Islet of Langerhans (tissue), 1 donor: ENCODE data around the gene SLC4A2.
"Not testable (repeated sequence)": the region's sequence is repeated elsewhere in the genome, so short reads cannot be mapped to it uniquely, and the experiment has no call there.

Experiments
- FAIRE-seq: peaks from one replicate; lab custom pipeline; 2011; peaks lifted over from hg19 to GRCh38; lab: Jason Lieb, UNC

Gene SLC4A2

DNA sequence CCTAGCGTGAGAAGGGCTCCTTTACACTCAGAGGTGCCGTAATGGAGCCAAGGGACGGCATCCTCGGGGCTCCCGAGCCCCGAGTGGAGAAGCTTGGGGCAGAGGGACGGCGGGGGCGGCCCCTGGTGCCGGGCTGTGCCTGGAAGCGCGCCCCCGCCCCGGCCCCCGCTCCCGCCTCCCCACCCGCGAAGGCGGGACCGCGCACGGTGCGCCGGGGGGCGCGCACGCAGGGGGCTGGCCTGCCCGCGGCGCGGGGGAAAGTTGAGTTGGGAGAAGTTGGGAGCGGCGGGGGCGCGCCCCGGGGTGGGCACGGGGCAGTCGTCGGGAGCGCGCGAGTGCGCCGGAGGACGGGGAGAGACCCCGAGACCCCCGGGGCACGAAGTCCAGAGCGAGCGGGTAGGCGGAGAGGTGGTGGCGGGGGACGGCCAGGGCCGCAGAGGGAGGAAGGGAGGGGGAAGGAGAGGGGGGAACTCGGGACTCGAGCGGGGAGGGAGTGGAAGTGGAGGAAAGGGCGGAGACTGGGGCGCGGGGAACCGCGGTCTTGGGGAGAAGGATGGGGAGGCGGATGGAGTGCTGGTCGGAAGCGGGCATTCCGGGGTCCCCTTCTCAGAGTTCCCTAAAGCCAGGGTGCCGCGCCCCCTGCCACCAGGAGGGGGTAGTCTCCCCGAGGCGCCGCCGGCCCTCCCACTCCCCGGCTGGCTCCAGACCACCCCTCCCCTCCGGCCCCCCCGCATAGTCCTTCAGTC lies at the start of gene SLC4A2:
TSS of gene SLC4A2 (plus strand) at position 223 of the 746 bp plus-strand sequence. CDS start 2,399 bp downstream, outside the sequence.
- no peak for FAIRE-seq

GRCh38 chr7:151010037-151010306 lies 49.4 kb upstream of the SLC4A2 start:
- FAIRE-seq = no peak

DNA sequence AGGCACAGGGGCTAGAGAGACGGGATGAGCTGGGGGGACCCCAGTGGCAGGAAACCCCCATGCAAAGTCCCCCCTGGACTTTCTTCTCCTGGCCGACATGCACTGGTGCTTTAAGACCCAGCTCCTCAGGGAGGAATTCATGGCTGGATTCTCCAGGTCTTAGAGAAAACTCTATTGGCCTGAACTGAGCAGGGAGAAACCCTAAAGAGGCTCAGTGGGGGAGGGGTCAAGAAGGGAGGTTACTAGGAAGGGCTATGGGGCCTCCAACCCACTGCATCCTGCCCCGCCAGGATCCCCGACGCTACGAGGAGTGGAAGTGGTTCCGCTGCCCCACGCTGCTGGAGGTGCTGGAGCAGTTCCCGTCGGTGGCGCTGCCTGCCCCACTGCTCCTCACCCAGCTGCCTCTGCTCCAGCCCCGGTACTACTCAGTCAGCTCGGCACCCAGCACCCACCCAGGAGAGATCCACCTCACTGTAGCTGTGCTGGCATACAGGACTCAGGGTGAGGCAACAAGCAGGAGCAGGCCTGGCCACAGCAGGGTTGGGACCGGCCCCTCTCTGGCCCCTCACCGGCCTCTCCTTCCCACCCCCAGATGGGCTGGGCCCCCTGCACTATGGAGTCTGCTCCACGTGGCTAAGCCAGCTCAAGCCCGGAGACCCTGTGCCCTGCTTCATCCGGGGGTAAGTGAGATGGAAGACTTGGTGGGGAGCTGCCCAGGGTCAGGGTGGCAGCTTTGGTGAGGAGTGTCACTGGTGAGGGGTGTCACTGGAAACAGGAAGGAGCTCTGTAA lies 48.9 kb upstream of the SLC4A2 start:
- FAIRE-seq = no peak

DNA sequence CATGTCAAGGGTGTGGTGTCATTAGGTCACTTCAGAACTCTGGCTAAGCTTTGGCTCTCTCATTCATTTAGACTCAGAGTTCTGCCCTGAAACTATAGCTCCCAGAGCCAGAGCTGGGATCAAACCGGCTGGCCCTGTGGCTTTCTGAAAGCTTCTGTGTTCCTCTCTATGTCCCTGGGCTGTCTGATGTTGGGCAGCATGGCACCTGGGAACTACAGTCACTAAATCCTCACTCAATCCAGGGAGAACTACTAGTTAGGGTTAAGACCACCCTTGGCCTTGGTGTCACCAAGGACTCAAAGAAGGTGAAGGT lies 48.3 kb upstream of the SLC4A2 start:
- FAIRE-seq = no peak

DNA sequence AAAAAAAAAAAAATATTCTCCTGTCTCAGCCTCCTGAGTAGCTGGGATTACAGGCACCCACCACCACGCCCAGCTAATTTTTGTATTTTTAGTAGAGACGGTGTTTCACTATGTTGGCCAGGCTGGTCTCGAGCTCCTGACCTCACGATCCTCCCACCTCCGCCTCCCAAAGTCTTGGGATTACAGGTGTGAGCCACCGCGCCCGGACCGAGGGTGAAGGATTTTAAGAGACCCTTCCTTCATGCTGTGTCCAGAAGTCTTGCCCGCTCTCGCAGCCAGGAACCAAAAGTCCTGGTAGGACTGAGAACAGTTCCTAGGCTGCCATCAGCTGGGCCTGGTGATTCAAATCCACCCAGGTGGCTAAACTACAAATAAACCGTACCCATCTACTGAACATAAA lies 47.8 kb upstream of the SLC4A2 start:
- FAIRE-seq = not testable (repeated sequence)

- FAIRE-seq = no peak
Observed at GRCh38 chr7:151012031-151012692, 47.2 kb upstream of the SLC4A2 start.

DNA sequence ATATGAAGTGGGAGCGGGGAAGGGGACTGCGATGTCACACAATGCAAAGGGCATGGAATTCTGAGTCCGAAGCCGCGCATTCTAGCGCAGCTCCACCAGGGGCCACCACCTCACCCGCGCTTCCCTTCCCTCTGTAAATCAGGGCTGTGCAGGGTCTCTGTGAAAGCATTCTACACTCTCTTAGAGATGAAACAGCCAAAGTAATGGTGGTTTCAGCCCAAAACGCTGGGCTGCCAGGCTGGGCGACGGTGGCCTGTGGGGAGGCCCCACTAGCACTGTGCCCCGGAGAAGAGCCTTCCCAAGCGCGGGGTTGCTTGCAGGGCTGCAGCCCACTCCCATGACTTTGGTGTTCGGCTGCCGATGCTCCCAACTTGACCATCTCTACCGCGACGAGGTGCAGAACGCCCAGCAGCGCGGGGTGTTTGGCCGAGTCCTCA lies 46.5 kb upstream of the SLC4A2 start:
- no peak for FAIRE-seq

DNA sequence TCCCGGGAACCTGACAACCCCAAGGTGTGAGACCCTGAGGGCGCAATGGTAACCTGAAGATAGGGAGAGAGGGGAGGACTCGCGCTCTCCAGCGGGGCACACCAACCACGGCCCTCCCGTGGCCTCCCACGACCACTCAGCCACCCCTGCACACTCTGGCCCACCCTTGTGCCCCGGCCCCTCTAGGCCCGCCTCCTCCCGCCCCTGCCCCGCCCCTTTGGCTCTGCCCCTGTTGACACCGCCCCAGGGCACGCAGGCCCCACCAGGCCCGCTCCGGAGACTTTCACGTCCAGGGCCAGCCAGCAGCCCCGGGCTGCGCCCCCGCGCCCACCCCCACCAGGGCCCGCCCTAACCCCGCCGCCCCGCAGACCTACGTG lies 46.0 kb upstream of the SLC4A2 start:
- no peak for FAIRE-seq

- FAIRE-seq = no peak
Observed at GRCh38 chr7:151013733-151014497, 45.5 kb upstream of the SLC4A2 start.

- FAIRE-seq = no peak
Observed at GRCh38 chr7:151014950-151015349, 44.4 kb upstream of the SLC4A2 start.

DNA sequence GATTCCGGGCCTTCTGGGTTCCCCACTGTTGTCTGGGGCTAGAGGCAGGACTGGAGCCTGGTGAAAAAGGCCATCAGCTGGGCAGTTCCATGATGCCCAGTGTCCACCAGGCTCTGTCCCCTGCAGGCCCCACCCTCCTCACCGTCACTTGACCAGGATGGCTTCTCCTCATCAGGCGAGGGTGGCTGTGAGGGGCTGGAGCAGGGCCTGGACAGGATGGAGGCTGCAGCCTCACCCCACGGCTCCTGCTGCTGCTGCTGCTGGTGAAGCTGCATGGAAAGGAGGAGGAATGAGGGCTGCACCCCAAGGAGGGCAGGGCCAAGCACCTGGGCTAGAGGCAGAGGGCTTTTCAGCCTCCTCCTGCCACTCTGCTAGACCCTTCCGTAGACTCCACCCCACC lies 43.4 kb upstream of the SLC4A2 start:
- FAIRE-seq = no peak

GRCh38 chr7:151016505-151016904 lies 42.9 kb upstream of the SLC4A2 start:
- FAIRE-seq = no peak

DNA sequence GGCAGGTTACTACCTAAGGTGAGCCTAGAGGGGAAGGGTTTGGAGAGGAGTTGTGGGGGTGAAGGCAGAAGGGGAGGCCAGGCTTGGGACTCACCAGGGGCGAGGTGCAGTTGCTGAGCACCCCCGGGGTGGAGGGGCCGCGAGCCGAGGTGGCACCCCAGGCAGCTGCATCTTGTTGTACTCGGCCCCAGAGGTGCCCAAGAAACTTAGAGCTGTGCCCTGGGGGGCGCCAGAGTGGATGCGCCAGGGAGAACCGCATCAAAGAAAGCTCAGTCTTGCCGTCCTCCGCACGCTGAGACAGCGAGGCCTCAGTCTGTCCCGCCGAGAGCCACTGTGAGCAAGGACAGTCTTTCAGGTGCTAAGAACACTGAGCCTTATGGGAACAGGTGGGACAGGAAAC lies 42.4 kb upstream of the SLC4A2 start:
- no peak for FAIRE-seq

DNA sequence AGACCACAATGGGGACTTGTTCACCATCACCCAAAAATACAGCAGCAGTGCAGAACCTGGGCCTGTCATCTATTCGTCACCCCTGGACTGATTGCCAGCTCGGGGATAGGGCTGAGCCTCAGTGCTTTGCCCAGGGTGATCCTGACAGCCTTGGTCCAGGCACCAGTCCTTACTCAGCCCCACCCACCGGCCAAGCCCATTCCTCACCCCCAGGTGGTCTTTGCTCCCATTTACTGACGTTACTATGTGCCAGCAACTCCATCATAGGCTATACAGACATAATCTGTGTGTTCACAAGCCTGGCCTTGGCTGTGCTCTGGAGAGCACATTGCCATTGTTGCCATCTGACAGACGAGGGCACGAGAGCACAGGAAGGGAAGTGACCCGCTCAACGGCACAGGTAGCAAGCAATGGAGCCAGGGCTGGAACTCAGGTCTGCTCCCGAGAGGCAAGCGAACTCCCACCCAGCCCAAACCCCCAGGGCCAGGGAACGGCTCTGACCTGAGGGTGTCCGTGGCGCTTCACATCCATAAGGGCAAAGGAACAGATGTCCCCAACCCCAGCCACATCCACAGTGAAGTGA lies 41.9 kb upstream of the SLC4A2 start:
- FAIRE-seq = no peak

DNA sequence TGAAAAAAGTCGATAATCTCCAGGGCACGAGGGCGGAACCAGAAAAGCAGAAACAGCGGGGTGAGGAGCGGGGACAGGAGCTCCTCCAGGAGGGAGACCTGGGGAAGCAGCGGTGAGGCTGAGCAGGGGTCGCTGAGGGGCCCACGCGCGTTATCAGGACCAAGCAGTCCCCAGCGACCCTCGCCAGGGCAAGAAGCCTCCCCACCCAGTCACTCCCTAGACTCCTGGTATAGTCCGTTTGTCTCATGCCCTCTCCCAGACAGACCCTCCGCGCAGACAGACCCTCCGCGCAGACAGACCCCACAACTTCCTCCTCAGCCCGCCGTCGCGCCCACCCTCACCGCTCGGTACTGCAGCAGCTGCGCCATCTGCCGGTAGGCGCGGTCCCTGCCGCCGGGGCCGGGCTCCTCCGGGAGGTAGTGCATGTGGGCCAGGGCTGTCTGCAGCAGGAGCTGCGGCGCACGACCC lies 41.4 kb upstream of the SLC4A2 start:
- FAIRE-seq = no peak

DNA sequence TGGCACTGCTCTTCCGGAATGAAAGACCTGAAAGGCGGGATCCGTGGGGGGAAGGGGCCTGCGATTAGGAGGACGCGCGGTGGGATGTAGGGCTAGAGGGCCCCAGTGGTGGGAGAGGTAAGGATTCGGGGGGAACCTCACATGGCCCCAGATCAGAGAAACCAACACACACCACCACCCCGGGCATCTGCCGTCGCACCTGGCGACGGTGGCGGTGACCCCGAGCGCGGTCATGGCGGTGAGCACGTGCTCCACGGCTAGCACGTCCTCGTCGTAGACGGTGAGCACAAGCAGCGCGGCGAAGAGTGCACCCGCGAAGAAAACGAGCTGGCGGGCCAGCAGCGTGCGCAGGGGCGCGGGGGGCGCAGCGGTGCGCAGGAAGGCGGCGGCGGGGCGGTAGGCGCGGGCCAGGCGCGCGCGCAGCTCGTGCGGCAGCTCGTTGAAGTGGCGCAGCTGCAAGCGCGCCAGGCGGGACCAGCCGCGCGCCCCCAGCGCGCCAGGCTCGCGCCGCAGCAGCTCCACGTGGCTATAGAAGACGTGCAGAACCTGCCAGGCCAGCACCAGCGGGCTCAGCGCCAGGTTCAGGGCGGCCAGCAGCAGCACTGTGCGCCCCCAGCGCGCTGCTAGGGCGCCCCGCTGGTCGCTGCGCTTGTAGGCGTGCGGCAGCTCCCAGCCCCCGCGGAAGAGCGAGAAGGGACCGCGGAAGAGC lies 40.8 kb upstream of the SLC4A2 start:
- no peak for FAIRE-seq

- no peak for FAIRE-seq
Observed at GRCh38 chr7:151019130-151019447, 40.3 kb upstream of the SLC4A2 start.

DNA sequence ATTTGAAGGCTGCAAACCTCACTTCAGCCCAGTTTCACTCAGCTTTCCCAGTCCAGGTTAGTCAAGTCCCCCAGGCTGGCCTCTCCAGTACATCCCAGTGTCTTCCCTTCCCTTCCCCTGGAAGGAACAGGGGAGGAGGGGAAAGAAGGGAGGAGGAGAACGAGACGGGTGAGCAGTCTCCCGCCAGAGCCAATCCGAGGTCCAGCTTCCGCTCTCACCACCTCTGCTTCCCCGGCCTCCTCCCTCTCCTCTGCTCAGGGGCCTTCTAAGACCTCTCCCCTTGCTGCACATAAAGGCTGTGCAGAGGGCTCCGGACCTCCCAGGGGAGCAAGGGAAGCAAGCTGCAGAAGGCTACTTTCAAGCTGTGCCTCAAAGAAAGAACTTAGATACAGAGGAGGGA lies 39.2 kb upstream of the SLC4A2 start:
- no peak for FAIRE-seq

GRCh38 chr7:151023232-151023631 lies 36.2 kb upstream of the SLC4A2 start:
- FAIRE-seq = no peak

DNA sequence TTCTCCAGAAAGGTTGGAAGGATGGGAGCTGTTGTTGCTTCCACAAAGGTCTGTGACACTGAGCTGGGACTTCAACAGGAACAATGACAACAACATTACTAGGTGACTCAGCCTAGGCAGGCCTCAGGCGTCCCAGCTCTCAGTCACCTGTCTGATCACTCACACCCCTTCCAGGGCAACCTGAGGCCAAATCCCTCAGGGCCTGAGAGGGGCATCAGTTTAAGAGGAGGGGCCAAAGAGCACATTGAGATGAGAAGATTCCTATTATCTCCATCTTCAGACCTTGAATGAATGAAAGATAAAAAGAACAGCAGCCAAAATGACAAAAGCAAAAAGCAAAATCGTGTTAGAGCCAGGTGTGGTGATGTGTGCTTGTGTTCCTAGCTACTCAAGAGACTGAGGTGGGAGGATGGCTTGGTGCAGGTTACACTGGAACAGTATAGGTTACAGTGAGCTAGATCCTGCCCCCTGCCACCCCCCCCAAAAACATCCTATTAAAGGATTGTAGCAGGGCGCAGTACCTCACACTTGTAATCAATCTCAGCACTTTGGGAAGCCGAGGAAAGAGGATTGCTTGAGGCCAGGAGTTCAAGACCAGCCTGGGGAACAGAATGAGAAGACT lies 34.8 kb upstream of the SLC4A2 start, which contains the start of gene ATG9B:
TSS of gene ATG9B (minus strand) at position 60 of the 622 bp plus-strand sequence. CDS start 71 bp downstream, outside the sequence.
- no peak for FAIRE-seq
